OCI-M2 (cell line): ENCODE data around the gene ADTRP.

Experiments used
- DNase-seq: peaks from one replicate; lab custom pipeline; 2025; ENCODE audit not compliant: unreplicated experiment; lab: John Stamatoyannopoulos, UW

The ADTRP gene

GRCh38 chr6:11774426-11774825 is 4.2 kb downstream of the ADTRP start:
- DNase-seq: no peak

- no peak for DNase-seq
Measured at GRCh38 chr6:11773581-11773980, 5.0 kb downstream of the ADTRP start.

- DNase-seq: no peak
Measured at GRCh38 chr6:11773013-11773412, 5.6 kb downstream of the ADTRP start.

GRCh38 chr6:11772109-11772825 is 6.3 kb downstream of the ADTRP start:
- DNase-seq: no peak

- no peak for DNase-seq
Measured at GRCh38 chr6:11771473-11772048, 7.0 kb downstream of the ADTRP start.

GRCh38 chr6:11770546-11771466 is 7.8 kb downstream of the ADTRP start:
- DNase-seq: no peak

GRCh38 chr6:11769811-11770545 is 8.6 kb downstream of the ADTRP start:
- DNase-seq: no peak

- DNase-seq: no peak
Measured at GRCh38 chr6:11769244-11769643, 9.4 kb downstream of the ADTRP start.

- no peak for DNase-seq
Measured at GRCh38 chr6:11767978-11768756, 10.4 kb downstream of the ADTRP start.

- no peak for DNase-seq
Measured at GRCh38 chr6:11767458-11767857, 11.1 kb downstream of the ADTRP start.

GRCh38 chr6:11766589-11767450 is 11.8 kb downstream of the ADTRP start:
- DNase-seq: no peak

- no peak for DNase-seq
Measured at GRCh38 chr6:11766043-11766442, 12.6 kb downstream of the ADTRP start.

GRCh38 chr6:11764250-11764604 is 14.4 kb downstream of the ADTRP start:
- no peak for DNase-seq

- DNase-seq: no peak
Measured at GRCh38 chr6:11763460-11764249, 14.9 kb downstream of the ADTRP start.

GRCh38 chr6:11762794-11763459 is 15.7 kb downstream of the ADTRP start:
- DNase-seq: no peak

GRCh38 chr6:11761744-11762620 is 16.6 kb downstream of the ADTRP start:
- no peak for DNase-seq

- DNase-seq: no peak
Measured at GRCh38 chr6:11760015-11760473, 18.6 kb downstream of the ADTRP start.
